Osteoblast (primary cell): ENCODE results near the gene TEX30. TPM values are rescaled to one million over a fixed set of nuclear protein-coding genes. Genes with fewer than 3 reads are reported as not detected.
A peak's percentile ranks its signal among the peaks of the same experiment; 100 is the strongest.

Experiments used
- DNase-seq: peaks from one replicate; pipeline ENCODE4 v3.0.0; 2011; ENCODE audit warnings: low spot score, mixed read lengths; ENCODE audit not compliant: insufficient read length; ENCODE audit errors: missing footprints
- H2AFZ ChIP-seq: 2 replicates; pipeline ENCODE4 v1.6.0; 2011; ENCODE audit warnings: mild to moderate bottlenecking, low read length
- H3K27ac ChIP-seq: 2 replicates; pipeline ENCODE4 v1.5.1; 2011; ENCODE audit warnings: mild to moderate bottlenecking, low read depth, low read length, moderate library complexity
- H3K27me3 ChIP-seq: 2 replicates; pipeline ENCODE4 v1.6.0; 2012; ENCODE audit warnings: mild to moderate bottlenecking, control low read depth, inconsistent platforms, low read length, moderate library complexity; ENCODE audit not compliant: insufficient read depth
- H3K36me3 ChIP-seq: 2 replicates; pipeline ENCODE4 v1.5.1; 2011; ENCODE audit warnings: mild to moderate bottlenecking, low read length, control low read depth, moderate library complexity; ENCODE audit not compliant: insufficient read depth
- H3K4me1 ChIP-seq: 2 replicates; pipeline ENCODE4 v1.5.1; 2011; ENCODE audit warnings: mild to moderate bottlenecking, low read length, control low read depth, moderate library complexity; ENCODE audit not compliant: insufficient read depth
- H3K4me2 ChIP-seq: 2 replicates; pipeline ENCODE4 v1.6.0; 2011; ENCODE audit warnings: mild to moderate bottlenecking, low read length; ENCODE audit not compliant: insufficient read depth
- H3K4me3 ChIP-seq: fragments of 200-600 bp; sonication (generic); 3 replicates; pipeline ENCODE4 v1.5.1; 2012; ENCODE audit warnings: mild to moderate bottlenecking, low read length, inconsistent platforms; ENCODE audit not compliant: insufficient read depth
- H3K79me2 ChIP-seq: 2 replicates; pipeline ENCODE4 v1.6.0; 2012; ENCODE audit warnings: mild to moderate bottlenecking, low read length, control low read depth, inconsistent platforms; ENCODE audit not compliant: insufficient read depth
- H3K9me3 ChIP-seq: 2 replicates; pipeline ENCODE4 v1.5.1; 2011; ENCODE audit warnings: low read depth, low read length, control low read depth
- H4K20me1 ChIP-seq: 2 replicates; pipeline ENCODE4 v1.6.0; 2012; ENCODE audit warnings: mild to moderate bottlenecking, low read length, control low read depth; ENCODE audit not compliant: insufficient read depth
- total RNA-seq: library from RNA; depleted of rRNA; stranded (reverse); fragments of >200 nt; gene quantifications from 2 replicates; pipeline ENCODE4 v1.2.3, GENCODE V29; 2012
- TF ChIP-seq, protein P1 (sequence below): IDR thresholded peaks from 2 replicates; pipeline ENCODE4 v1.5.1; 2011; ENCODE audit warnings: mild to moderate bottlenecking, low read depth, low read length, moderate library complexity; ENCODE audit errors: extremely low read depth

TEX30 gene
- total RNA-seq, 1 donor, result 13.4 TPM

DNA sequence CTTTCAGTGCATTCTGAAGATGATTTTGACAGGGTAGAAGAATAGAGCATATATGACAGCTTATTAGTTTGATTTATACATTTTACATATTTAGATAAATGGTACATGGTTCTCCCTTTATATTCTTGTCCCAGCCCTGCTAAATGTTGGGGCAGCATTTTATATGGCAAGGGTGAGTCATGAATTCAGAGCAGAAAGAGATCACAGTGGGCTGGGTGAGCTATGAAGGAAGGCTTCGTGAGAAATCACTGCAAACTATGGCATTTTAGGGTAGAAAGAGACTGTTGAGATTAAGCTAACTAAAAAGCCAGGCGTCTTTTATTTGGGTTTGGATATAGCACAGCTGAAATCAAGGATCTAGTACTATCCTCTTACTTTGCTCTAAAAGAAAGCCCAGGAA lies 54.8 kb downstream of the TEX30 start:
- H4K20me1 ChIP-seq, result no peaks in the 10 kb centered on the region
- H3K27me3 ChIP-seq, result no peaks in the 10 kb centered on the region
- peak; percentile 19 for DNase-seq
- H3K27ac ChIP-seq, result no peak overlapping the region
- H3K79me2 ChIP-seq, result no peaks in the 10 kb centered on the region
- peaks cover 17% of the 10 kb centered on the region for H3K4me1 ChIP-seq
- no peaks in the 10 kb centered on the region for H3K9me3 ChIP-seq
- no peak overlapping the region for H3K4me2 ChIP-seq
- TF ChIP-seq, protein P1, sequence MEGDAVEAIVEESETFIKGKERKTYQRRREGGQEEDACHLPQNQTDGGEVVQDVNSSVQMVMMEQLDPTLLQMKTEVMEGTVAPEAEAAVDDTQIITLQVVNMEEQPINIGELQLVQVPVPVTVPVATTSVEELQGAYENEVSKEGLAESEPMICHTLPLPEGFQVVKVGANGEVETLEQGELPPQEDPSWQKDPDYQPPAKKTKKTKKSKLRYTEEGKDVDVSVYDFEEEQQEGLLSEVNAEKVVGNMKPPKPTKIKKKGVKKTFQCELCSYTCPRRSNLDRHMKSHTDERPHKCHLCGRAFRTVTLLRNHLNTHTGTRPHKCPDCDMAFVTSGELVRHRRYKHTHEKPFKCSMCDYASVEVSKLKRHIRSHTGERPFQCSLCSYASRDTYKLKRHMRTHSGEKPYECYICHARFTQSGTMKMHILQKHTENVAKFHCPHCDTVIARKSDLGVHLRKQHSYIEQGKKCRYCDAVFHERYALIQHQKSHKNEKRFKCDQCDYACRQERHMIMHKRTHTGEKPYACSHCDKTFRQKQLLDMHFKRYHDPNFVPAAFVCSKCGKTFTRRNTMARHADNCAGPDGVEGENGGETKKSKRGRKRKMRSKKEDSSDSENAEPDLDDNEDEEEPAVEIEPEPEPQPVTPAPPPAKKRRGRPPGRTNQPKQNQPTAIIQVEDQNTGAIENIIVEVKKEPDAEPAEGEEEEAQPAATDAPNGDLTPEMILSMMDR, result no peak
- no peaks in the 10 kb centered on the region for H3K36me3 ChIP-seq
- H2AFZ ChIP-seq, result no peak overlapping the region
- no peak overlapping the region for H3K4me3 ChIP-seq

Other genes starting within 250 kb of the TEX30 start
- 57.5 and 58.9 TPM in 2 replicates for gene TPP2, start 176.8 kb downstream of the TEX30 start, total RNA-seq
- not detected in 2 replicates for gene METTL21C, start 78.7 kb downstream of the TEX30 start, total RNA-seq
- 15.9 and 18.0 TPM in 2 replicates for gene POGLUT2, start 25.2 kb upstream of the TEX30 start, total RNA-seq
- 22.1 and 30.9 TPM in 2 replicates for gene BIVM, start 25.3 kb upstream of the TEX30 start, total RNA-seq
- gene ERCC5, start 72.2 kb upstream of the TEX30 start, total RNA-seq, result 99.2 and 103 TPM in 2 replicates